Nephron progenitor cell (in vitro differentiated cells): Measurements from ENCODE around the gene OSBPL5.

Experiments
- DNase-seq: peaks from one replicate; pipeline ENCODE4 v3.0.0; 2021
- H3K27ac Mint-ChIP-seq: 2 replicates; pipeline ENCODE4 v1.8.0; 2021; ENCODE audit warnings: mild to moderate bottlenecking, moderate library complexity, mixed read lengths
- H3K27me3 Mint-ChIP-seq: 2 replicates; pipeline ENCODE4 v1.8.0; 2021; ENCODE audit warnings: mild to moderate bottlenecking, low read depth, mixed read lengths; ENCODE audit not compliant: poor library complexity
- H3K36me3 Mint-ChIP-seq: 2 replicates; pipeline ENCODE4 v1.8.0; 2021; ENCODE audit warnings: low read depth, mixed read lengths
- H3K4me1 Mint-ChIP-seq: 2 replicates; pipeline ENCODE4 v1.8.0; 2021; ENCODE audit warnings: mixed read lengths
- H3K4me3 Mint-ChIP-seq: 2 replicates; pipeline ENCODE4 v1.8.0; 2021; ENCODE audit warnings: mild to moderate bottlenecking, moderate library complexity, mixed read lengths
- H3K9me3 Mint-ChIP-seq: 2 replicates; pipeline ENCODE4 v1.8.0; 2021; ENCODE audit warnings: mild to moderate bottlenecking, moderate library complexity, mixed read lengths
- CTCF ChIP-seq: fragments of 200-600 bp; sonication (generic); IDR thresholded peaks from 2 replicates; pipeline ENCODE4 v1.5.0; 2021; ENCODE audit warnings: antibody characterized with exemption

The OSBPL5 gene

GRCh38 chr11:3195251-3196160, 30.4 kb upstream of the OSBPL5 start:
- peak; percentile 41 for DNase-seq
- Mint-ChIP-seq H3K4me3 (no peak overlapping the region), H3K36me3 (no peaks in the 10 kb centered on the region), H3K27me3 (peaks cover 14% of the 10 kb centered on the region), H3K27ac (peak overlapping the region; percentile 24), H3K9me3 (peaks cover 4% of the 10 kb centered on the region), H3K4me1 (peaks cover 24% of the 10 kb centered on the region)
- peak; percentile 38 for TF ChIP-seq CTCF

- no peak for TF ChIP-seq CTCF
- Mint-ChIP-seq H3K27me3 (peaks cover 11% of the 10 kb centered on the region), H3K36me3 (no peaks in the 10 kb centered on the region), H3K4me1 (peaks cover 33% of the 10 kb centered on the region), H3K4me3 (no peak overlapping the region), H3K9me3 (peaks cover 4% of the 10 kb centered on the region), H3K27ac (no peak overlapping the region)
- DNase-seq = no peak
These were observed 29.1 kb upstream of the OSBPL5 start for GRCh38 chr11:3194016-3194816.

GRCh38 chr11:3193373-3194015, 28.4 kb upstream of the OSBPL5 start:
- Mint-ChIP-seq H3K36me3 (no peaks in the 10 kb centered on the region), H3K9me3 (peaks cover 4% of the 10 kb centered on the region), H3K4me1 (peaks cover 40% of the 10 kb centered on the region), H3K4me3 (no peak overlapping the region), H3K27ac (no peak overlapping the region), H3K27me3 (peaks cover 11% of the 10 kb centered on the region)
- no peak for DNase-seq
- TF ChIP-seq CTCF = no peak

GRCh38 chr11:3192511-3193372, 27.6 kb upstream of the OSBPL5 start:
- TF ChIP-seq CTCF = no peak

GRCh38 chr11:3191586-3192324, 26.6 kb upstream of the OSBPL5 start:
- no peak overlapping the region for H3K27ac Mint-ChIP-seq
- peaks cover 4% of the 10 kb centered on the region for H3K9me3 Mint-ChIP-seq
- TF ChIP-seq CTCF = no peak
- H3K4me3 Mint-ChIP-seq = no peak overlapping the region
- H3K27me3 Mint-ChIP-seq = peaks cover 3% of the 10 kb centered on the region
- no peak for DNase-seq
- peaks cover 48% of the 10 kb centered on the region for H3K4me1 Mint-ChIP-seq
- H3K36me3 Mint-ChIP-seq = no peaks in the 10 kb centered on the region

More at GRCh38 chr11:3192511-3193372, 27.6 kb upstream of the OSBPL5 start:
- DNase-seq = no peak
- no peak overlapping the region for H3K4me3 Mint-ChIP-seq
- H3K27me3 Mint-ChIP-seq = peaks cover 11% of the 10 kb centered on the region
- no peak overlapping the region for H3K27ac Mint-ChIP-seq
- H3K36me3 Mint-ChIP-seq = no peaks in the 10 kb centered on the region
- H3K4me1 Mint-ChIP-seq = peaks cover 44% of the 10 kb centered on the region
- H3K9me3 Mint-ChIP-seq = peaks cover 4% of the 10 kb centered on the region
